NK-92 treated with Interleukin-12 subunit alpha and Interleukin-12 subunit beta, amount 100 ng/mL, for 24 hours (cell line): ENCODE measurements around the gene NANS.
"Not testable (repeated sequence)": the region's sequence is repeated elsewhere in the genome, so short reads cannot be mapped to it uniquely, and the experiment has no call there.

Experiments used
- DNase-seq: peaks from one replicate; lab custom pipeline; 2025; lab: John Stamatoyannopoulos, UW

NANS gene

DNA sequence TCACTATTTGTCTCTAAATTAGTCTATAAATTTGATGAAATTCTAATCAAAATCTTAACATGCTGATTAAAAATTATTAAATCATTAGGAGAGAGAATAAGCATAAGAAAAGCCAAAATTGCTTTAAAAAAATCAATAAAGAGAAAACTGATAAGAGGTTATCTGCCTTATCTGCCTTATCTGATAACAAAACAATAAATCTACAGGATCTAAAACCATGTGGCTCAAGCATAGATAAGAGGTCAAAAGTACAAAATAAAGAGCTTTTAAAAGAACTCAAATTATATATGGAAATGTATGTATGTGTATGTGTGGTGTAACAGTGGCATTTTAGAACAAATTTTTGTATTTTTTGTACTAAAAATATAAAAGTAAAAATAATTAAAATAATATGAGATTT is 43.9 kb downstream of the NANS start:
- no peak for DNase-seq

DNA sequence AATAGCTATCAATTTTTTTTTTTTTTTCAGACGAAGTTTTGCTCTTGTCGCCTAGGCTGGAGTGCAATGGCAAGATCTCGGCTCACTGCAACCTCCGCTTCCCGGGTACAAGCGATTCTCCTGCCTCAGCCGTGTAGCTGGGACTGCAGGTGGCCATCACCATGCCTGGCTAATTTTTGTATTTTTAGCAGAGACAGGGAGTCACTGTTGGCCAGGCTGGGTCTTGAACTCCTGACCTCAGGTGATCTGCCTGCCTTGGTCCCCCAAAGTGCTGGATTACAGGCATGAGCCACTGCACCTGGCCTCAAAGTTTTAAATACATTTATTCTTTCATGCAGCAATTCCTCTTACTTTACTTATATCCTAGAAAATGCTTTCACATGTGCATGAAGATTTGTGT is 44.9 kb downstream of the NANS start:
- no peak for DNase-seq

DNA sequence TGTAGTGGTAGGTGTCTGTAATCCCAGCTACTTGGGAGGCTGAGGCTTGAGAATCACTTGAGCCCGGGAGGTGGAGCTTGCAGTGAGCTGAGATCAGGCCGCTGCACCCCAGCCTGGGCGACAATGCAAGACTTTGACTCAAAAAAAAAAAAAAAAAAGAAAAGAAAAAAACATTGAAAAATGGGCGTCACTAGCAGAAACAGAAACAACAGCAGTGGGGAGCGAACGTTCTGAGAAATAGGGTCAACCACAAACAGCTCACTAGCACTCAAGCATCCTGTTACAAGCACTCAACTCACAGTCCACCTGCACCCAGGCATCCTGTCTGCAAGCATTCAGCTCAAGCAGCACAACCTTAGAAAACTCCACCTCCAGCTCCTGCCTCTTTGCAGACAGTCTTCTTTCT is 45.3 kb downstream of the NANS start:
- DNase-seq: peak; percentile 85

DNA sequence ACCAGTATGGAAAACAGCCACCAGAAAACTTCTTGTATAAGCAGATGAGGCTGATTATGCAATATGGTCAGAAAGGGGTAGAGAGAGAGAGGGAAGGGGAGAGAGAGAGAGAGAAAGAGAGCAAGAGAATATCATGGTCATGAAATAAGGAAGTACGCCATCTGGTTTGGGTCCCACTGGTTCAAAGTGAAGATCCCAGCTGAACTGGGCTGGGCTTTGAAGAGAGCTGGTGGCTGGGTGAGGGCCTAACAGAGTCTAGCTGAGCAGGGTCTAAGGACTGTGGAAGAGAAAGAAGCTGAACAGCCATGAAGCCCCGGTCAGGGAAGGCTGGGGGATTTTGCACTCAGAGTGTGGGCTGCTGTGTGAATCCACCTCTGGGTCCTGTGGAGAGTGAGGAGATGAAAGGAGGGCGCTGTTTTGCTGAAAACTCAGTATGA is 47.9 kb downstream of the NANS start:
- DNase-seq: no peak

DNA sequence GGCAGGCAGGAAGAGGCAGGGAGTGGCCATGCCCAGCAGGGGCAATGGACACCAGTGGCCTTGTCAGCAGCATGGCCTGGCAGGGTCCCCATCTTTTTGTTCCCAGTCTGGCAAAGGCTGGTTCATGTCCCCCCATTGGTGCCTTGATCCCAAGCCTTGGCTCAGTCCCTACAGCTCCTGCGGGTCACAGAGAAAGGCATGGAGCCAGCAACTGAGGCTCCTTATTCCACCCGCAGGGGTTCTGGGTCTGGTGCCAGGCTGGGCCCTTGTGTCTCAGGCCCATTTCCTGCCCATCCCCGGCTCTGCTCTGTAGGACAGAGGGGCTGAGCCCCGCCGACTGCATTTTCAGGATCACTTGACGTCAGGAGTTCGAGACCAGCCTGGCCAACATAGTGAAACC is 48.5 kb downstream of the NANS start:
- no peak for DNase-seq

DNA sequence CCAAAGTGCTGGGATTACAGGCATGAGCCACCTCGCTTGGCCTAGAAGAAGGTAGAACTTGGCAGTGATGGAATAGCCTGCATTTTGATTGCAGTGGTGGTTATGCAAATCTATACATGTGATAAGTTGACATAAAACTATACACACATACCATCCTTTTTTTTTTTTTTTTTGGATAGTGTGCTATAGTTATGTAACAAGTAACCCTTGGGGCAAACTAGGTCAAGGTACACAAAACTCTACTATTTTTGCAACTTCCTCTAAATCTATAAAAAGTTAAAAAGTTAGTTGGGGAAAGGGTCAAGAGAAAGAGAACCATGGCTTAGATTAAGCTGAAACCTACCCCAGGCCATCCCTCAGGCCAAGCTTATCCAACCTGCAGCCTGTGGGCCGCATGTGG is 51.4 kb downstream of the NANS start:
- DNase-seq: no peak

DNA sequence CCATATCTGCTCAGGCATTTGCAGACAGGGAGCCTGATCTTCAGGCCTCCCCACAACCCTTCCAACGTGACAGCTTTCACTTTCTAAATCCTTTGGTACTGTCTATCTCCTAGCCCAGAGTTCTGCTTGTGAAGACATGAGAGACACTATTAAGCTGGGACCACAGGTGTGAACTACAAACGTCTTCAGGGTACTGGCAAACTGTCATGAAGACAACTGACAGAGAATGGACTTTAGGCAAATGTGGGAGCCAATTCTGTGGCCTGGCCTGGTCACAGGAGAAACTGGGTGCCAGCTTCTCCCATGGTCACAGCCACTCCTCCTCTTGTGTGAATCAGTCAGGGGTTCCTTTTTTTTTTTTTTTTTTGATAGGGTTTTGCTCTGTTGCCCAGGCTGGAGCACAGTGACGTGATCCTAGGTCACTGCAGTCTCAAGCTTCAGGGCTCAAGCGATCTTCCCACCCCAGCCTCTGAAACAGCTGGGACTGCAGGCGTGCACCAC is 52.0 kb downstream of the NANS start:
- peak; percentile 12 for DNase-seq

- no peak for DNase-seq
These were observed 52.5 kb downstream of the NANS start for GRCh38 chr9:98109052-98109451.

GRCh38 chr9:98117097-98117496 is 60.6 kb downstream of the NANS start:
- not testable (repeated sequence) for DNase-seq

DNA sequence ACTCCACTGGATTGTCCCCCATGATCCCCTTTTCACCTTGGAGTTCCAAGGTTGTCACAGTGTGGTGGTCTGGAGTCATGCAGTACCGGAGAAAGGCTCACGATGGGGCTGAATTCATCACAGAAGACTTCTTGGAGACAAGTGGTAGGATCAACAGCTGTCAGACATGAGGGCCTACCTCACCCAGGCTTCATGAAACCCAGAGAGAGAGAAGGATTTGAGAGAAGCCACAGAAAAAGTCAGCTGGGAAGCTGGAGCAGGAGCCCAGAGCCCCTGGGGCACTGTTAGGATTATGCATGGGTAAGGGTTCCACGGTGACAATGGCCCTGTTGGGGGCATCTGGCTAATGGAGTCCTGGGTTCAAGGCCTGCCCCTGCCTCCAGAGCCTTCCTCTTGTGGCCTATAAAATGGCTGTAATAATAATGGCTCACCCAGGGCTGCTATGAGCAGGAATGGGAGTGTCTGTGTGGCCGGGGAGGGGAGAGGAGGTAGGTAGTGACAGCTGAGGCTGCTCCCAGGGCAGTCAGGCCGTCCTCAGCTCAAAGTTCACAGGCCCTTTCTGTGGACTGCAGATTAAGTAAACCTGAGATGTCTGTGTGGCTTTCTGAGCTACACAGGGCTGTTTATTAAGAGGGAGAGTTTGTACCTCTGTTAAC is 61.6 kb downstream of the NANS start:
- DNase-seq: peak; percentile 35

- DNase-seq: peak; percentile 61
These were observed 62.4 kb downstream of the NANS start, which contains the start of gene TRIM14 for GRCh38 chr9:98118640-98119601. TRIM14 (minus strand) TSS chr9:98119222; CDS start chr9:98119188, 34 bp downstream.

DNA sequence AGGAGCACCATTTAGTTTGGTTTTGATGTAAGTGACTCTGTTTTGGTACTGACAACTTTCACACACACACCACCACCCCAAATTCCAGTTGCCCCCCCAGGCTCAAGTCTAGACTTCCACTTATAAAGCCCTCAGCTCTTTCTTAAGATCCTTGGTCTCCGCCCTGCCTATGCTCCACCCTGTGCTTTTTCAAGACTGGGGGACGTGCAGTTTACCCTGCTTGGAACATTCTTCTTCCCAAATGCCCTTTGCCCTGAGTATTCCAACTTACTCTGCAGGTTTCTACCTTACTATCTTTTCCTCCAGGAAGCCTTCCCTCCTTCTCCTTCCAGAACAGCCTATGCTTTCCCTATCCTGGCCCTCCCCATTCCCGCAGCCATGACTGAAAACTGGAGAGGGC is 63.9 kb downstream of the NANS start:
- no peak for DNase-seq

DNA sequence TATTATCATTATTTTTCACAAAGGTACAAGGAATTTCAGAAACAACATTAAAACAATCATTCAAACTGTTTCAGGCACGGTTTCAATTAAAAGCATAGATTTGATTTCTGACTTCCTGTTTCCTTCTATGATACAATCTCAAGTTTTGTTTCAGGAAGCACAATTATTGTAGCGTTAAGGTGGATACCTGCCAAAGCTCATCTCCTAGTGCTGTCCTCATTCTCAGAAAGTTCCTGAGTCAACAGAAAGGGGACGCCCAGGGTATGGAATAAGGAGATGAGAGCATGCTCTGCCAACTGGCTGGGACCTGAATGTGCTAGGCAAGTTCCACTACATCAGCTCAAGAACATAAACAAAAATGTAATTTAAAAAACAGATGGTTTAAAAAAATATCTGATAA is 64.5 kb downstream of the NANS start:
- DNase-seq: no peak

- DNase-seq: not testable (repeated sequence)
These were observed 67.6 kb downstream of the NANS start for GRCh38 chr9:98124091-98124490.

- no peak for DNase-seq
These were observed 68.3 kb downstream of the NANS start for GRCh38 chr9:98124637-98125426.

GRCh38 chr9:98127226-98127625 is 70.7 kb downstream of the NANS start:
- DNase-seq: no peak

GRCh38 chr9:98128316-98128715 is 71.8 kb downstream of the NANS start:
- no peak for DNase-seq

DNA sequence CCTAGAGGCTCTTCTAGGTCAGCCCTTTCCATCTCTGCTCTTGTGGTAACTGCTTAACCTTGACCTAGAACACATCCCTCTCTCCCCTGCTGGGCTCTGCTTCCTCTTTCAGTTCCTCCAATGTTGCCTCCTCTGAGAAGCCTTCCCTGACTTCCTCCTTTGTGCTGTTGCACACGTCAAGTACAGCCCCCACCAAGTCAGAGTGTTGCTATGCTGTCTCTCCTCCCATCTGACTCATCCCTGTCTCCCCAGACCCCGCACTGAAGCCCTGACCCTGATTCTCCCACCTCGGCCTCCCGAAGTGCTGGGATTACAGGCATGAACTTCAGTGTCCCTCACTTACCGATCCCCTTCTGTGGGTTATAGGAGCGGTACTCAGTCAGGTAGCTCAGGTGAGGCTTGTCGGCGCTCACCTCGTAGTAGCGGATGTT is 72.9 kb downstream of the NANS start:
- no peak for DNase-seq

- DNase-seq: not testable (repeated sequence)
These were observed 73.5 kb downstream of the NANS start for GRCh38 chr9:98130060-98130459.

GRCh38 chr9:98130576-98131228 is 74.2 kb downstream of the NANS start:
- no peak for DNase-seq

DNA sequence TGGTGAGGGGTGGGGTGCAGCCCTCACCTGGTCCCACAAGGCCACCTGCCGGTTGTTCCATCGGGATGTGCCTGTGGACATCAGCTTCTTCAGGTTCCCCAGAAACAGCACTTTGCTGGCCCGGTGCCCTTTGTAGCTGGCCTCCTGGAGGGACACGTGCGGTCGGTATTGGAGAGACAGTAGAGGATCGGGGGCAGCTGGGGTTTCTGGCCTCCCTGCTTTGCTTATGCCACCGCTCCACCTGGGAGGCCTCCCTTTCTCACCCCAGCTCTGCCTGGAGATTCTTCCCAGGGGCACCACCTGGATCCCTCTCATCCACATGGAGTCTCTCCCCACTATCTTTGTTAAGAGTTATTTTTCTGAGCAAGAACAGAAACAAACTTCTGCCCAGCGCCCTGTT is 75.6 kb downstream of the NANS start:
- DNase-seq: no peak
